Measurements from ENCODE around the gene TCEA3.

TCEA3 gene

DNA sequence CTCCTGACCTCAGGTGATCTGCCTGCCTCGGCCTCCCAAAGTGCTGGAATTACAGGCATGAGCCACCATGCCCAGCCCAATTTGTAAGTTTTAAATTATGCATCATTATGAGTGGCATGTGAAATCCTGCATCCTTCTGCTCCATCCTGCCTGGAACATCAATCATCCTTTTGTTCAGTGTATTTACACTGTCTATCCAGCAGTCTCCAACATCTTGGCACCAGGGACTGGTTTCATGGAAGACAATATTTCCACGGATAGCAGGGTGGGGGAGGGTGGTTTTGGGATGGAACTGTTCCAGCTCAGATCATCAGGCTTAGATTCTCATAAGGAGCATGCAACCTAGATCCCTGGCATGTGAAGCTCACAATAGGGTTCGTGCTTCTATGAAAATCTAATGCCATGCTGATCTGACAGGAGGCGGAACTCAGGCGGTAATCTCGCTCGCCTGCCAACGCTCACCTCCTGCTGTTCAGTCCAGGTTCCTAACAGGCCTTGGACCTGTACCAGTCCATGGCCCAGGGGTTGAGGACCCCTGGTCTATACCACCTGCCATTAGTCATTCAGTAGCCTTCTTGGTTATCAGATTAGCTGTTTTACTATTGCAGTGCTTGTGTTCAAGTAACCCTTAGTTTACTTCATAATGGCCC is 22.2 kb upstream of the TCEA3 start:
- no peak for DNase-seq

GRCh38 chr1:23444596-23445390 is 20.2 kb upstream of the TCEA3 start:
- DNase-seq: no peak

GRCh38 chr1:23444104-23444533 is 19.6 kb upstream of the TCEA3 start:
- DNase-seq: peak in 1 of 14 donors; percentile 60

DNA sequence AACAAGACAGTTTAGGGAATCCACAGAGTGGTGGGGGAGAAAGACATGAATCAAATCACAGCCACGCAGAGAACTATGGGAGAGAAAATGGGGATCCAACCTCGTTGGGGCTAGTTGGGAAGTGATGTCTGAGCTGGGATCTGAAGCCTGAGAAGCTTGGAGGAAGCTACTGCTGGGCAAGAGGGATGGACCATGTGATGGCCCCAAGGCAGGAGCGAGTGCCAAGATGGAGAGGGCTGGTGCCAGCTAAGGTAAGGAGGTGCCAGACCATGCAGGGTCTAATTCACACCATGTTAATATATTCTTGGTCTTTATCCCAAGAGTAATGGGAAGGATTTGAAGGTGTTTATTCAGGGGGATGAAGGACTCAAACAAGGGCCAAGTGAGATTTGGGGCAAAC is 18.2 kb upstream of the TCEA3 start:
- DNase-seq: no peak

- no peak for DNase-seq
Measured at GRCh38 chr1:23441446-23442148, 17.0 kb upstream of the TCEA3 start.

GRCh38 chr1:23438545-23438944 is 14.0 kb upstream of the TCEA3 start:
- DNase-seq: no peak

DNA sequence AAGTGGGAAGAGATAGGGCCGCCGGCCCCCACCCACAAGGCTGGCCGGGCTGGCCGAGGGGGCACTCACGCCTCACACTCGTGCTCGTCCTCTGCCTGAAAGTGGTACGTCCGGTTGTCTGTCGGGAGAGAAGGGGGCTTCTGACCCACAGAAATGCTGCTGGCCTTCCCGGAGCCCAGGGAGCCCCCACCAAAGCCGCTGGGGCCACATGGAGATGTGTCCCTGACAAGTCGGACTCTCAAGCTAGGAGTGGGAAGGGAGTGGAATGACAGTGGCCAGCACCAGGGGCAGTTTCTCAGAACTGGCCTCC is 12.8 kb upstream of the TCEA3 start:
- no peak for DNase-seq

- no peak for DNase-seq
Measured at GRCh38 chr1:23436520-23437354, 12.2 kb upstream of the TCEA3 start.

DNA sequence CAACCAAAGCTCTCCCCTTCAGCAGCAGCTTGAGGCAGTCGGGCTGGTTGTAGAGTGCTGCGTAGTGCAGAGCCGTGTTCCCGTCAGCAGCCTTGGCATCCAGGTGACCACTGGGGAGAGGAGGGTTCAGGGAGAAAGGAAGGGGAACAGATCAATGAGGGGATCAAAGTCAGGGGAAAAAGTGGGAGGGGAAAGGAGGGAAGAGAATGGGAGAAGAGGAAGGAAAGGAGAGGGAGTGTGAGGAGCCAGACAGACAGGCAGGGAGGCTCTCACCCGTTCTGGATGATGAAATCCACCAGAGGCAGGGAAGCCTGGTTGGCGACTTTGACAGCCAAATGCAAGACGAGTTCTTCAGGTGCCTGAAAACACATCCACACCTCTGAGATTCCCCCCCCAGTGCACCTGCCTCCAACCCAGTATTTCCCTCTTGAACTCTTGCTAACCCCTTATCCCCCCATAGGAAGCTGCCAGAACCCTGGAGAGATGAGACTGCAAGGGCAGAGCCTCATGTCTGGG is 9.8 kb upstream of the TCEA3 start:
- no peak for DNase-seq

- DNase-seq: no peak
Measured at GRCh38 chr1:23433122-23433521, 8.6 kb upstream of the TCEA3 start.

- no peak for DNase-seq
Measured at GRCh38 chr1:23431431-23431830, 6.9 kb upstream of the TCEA3 start.

- no peak for DNase-seq
Measured at GRCh38 chr1:23430803-23431202, 6.3 kb upstream of the TCEA3 start.

DNA sequence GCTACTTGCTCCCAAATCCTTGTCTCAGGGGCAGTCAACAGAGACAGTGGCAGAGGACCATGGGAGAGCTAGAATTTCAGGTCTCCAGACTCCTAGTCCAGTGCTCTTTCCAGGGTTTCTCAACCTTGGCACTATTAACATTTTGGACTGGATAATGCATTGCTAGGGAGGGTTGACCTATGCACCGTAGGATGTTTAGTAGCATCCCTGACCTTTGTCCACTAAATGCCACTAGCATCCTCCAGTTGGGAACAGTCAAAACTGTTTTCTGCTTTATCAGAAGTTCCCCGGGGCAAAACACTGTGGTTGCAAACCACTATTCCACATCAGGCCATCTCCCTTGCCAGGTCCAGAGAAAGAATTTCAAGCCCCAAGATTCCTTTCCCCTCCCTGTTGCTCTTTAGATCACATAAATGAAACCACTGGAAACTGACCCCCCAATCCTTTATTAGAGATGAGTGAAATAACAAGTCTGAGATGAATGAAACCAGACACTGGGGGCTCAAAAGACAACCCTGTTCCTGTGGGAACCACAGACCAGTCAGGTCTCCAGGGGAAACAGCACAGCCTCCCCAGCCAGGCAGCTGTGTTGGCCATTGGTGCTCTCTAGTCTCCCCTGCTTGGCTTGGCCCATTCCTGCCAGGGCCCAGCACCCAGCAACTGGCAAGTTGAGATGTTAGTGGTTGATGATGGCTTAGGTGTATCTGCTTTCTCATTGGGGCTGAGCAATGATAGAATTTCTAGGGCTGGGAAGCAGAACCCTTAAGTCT is 3.8 kb upstream of the TCEA3 start:
- no peak for DNase-seq

- no peak for DNase-seq
Measured at GRCh38 chr1:23427550-23427949, 3.0 kb upstream of the TCEA3 start.

GRCh38 chr1:23426828-23427227 is 2.3 kb upstream of the TCEA3 start:
- DNase-seq: no peak

GRCh38 chr1:23425193-23425494 is 596 bp upstream of the TCEA3 start:
- DNase-seq: no peak

GRCh38 chr1:23423415-23424292 is 894 bp downstream of the TCEA3 start:
- DNase-seq: no peak

GRCh38 chr1:23422941-23423340 is 1.6 kb downstream of the TCEA3 start:
- peak in 1 of 14 donors; percentile 11 for DNase-seq

DNA sequence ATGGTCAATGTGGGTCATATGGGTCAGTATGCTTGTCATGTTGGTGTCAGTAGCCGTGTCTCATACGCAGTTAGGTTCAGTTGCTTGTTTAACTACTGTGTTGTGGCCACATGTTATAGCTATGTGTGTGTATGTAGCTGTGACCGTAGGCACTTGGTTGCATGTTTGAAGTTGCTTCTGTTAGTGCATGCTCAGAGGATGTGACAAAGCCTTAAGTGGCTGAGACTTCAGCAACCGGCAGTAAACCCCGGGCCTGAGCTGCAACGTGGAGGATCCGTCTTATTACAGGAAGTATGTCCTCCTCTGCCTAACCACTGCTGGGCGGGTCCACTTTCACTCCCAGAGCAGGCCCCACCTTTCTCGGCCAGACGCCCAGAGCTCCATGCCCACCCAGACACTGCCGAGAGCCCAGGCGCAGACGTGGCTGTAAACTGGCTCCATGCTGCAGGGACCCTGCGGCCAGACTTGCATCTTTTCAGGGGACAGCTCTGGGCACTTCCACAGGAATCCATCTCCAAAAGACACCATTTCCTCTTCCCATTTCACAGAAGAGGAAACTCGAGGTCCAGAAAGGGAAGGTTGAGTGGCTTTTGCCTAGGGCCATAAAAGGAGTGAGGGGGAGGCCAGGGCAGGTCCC is 2.2 kb downstream of the TCEA3 start:
- no peak for DNase-seq

DNA sequence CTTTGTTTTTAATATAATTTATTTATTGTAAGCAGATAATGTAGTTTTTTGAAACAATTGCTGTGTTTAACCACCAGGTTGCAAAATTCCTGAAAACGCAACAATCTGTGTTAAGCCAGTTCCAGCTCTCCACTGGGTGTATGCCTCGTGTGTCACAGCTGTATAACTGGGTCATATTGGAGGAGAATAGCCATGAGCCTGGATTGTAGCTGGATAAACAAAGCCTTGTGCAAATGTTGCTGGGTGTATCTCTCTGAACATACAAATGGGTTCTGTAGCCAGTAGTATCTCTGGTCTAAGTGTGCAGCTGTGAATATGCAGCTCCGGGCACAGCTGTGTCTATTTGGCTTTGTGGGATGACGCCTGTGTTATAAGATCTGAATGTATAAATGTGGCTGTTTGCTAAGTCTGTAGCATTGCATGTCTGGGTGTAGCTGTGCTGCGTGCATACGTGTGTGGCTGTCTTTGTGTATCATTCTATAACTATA is 2.8 kb downstream of the TCEA3 start:
- peak in 1 of 14 donors; percentile 15 for DNase-seq

Measured in C1 segment of cervical spinal cord (tissue), 14 donors.